Nephron (organoid): Measurements from ENCODE around the gene SSPN.

Experiments
- H3K27ac Mint-ChIP-seq, 3 experiments: 2 replicates each; pipeline ENCODE4 v1.8.0; 2020; ENCODE audit warnings: mixed read lengths in 3 of 3, mild to moderate bottlenecking in 2 of 3, moderate library complexity in 1 of 3
- H3K27me3 Mint-ChIP-seq: 2 replicates; pipeline ENCODE4 v1.8.0; 2021; ENCODE audit warnings: low read depth, mild to moderate bottlenecking, moderate library complexity, mixed read lengths
- H3K36me3 Mint-ChIP-seq: 2 replicates; pipeline ENCODE4 v1.8.0; 2020; ENCODE audit warnings: low read depth, mixed read lengths
- H3K4me1 Mint-ChIP-seq: 2 replicates; pipeline ENCODE4 v1.8.0; 2020; ENCODE audit warnings: mixed read lengths
- H3K4me3 Mint-ChIP-seq, 3 experiments: 2 replicates each; pipeline ENCODE4 v1.8.0; 2020; ENCODE audit warnings: mild to moderate bottlenecking in 3 of 3, mixed read lengths in 3 of 3, moderate library complexity in 2 of 3
- H3K9me3 Mint-ChIP-seq: 2 replicates; pipeline ENCODE4 v1.8.0; 2020; ENCODE audit warnings: mixed read lengths
- CTCF ChIP-seq, 3 experiments: fragments of 200-600 bp; sonication (generic); IDR thresholded peaks; one replicate each; pipeline ENCODE4 v1.5.0; 2021; ENCODE audit warnings: antibody characterized with exemption in 3 of 3; ENCODE audit not compliant: unreplicated experiment in 3 of 3

Gene SSPN

GRCh38 chr12:26242683-26243082 lies 47.3 kb downstream of the SSPN start:
- Mint-ChIP-seq H3K4me3 (no peak overlapping the region), H3K9me3 (no peaks in the 10 kb centered on the region), H3K27ac (no peak overlapping the region), H3K4me1 (peaks cover 24% of the 10 kb centered on the region), H3K36me3 (no peaks in the 10 kb centered on the region), H3K27me3 (peaks cover 5% of the 10 kb centered on the region)
- TF ChIP-seq CTCF (IDR thresholded peaks at IDR 0.05; ENCODE audit: unreplicated experiment in 3 of 3), result no peak

- peaks cover 12% of the 10 kb centered on the region for H3K4me1 Mint-ChIP-seq
- H3K9me3 Mint-ChIP-seq, result peaks cover 4% of the 10 kb centered on the region
- H3K4me3 Mint-ChIP-seq, result no peak overlapping the region
- H3K27me3 Mint-ChIP-seq, result peaks cover 5% of the 10 kb centered on the region
- H3K27ac Mint-ChIP-seq, result no peak overlapping the region
- TF ChIP-seq CTCF (IDR thresholded peaks at IDR 0.05; ENCODE audit: unreplicated experiment in 3 of 3), result no peak
- no peaks in the 10 kb centered on the region for H3K36me3 Mint-ChIP-seq
These were observed 49.1 kb downstream of the SSPN start for GRCh38 chr12:26244503-26244902.

GRCh38 chr12:26245175-26245942 lies 50.0 kb downstream of the SSPN start:
- Mint-ChIP-seq H3K36me3 (no peaks in the 10 kb centered on the region), H3K4me1 (peaks cover 7% of the 10 kb centered on the region), H3K27me3 (no peaks in the 10 kb centered on the region), H3K9me3 (peaks cover 8% of the 10 kb centered on the region), H3K4me3 (no peak overlapping the region), H3K27ac (no peak overlapping the region)
- no peak for TF ChIP-seq CTCF (IDR thresholded peaks at IDR 0.05; ENCODE audit: unreplicated experiment in 3 of 3)

DNA sequence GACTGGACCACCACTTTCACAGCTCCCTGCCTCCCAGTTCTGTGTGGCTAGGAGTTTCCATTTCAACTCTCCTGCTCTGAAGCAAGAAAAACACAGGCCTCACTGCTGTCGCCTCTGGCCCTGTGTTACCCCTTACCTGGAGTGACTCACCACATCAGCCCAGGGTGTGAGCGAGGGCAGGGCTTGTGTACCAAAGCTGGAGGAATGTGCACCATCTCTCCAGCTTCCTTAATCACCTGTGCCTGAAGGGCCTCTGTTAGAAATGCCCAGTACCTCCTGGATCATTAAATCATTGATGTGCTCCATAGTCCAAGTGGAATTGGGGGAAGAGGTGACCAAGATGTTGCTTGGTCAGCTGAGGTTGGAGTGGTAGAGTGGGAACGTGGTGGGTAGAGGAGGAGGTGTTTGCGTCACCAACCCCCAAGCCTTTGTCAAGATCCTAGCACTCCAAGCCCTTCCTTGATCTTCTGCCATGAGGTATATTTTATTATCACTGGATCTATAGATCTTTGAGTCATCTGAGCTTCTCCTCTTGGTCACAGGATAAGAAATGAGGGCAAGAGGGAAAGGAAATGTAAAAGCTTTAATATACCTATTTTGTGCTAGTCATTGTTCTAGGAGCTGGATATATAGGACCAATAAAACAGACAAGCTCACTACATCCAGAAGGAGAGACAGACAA lies 51.3 kb downstream of the SSPN start:
- Mint-ChIP-seq H3K27ac (no peak overlapping the region), H3K4me1 (peaks cover 7% of the 10 kb centered on the region)

DNA sequence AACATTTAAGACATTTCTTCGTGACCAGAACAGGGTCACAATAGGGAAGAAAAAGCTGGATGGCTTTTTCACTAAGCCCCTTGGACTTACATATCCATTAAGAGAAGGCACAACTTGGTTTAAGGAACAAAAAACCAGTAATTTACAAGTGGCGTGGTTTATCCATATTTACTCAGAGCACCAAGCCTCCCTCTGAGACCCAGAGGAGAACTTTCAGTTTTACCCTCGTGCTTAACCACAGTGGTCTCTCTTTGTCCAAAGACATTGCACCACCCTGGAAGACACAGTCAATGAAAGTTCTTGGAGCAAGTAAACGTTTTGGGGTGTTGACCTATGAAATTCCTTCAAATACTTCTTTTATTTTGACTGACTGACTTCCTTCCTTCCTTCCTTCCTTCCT lies 52.5 kb downstream of the SSPN start:
- Mint-ChIP-seq H3K9me3 (peaks cover 11% of the 10 kb centered on the region), H3K36me3 (no peaks in the 10 kb centered on the region), H3K27me3 (no peaks in the 10 kb centered on the region), H3K27ac (no peak overlapping the region), H3K4me1 (peaks cover 7% of the 10 kb centered on the region), H3K4me3 (no peak overlapping the region)
- TF ChIP-seq CTCF (IDR thresholded peaks at IDR 0.05; ENCODE audit: unreplicated experiment in 3 of 3), result no peak

More for the DNA sequence above, 51.3 kb downstream of the SSPN start:
- no peak for TF ChIP-seq CTCF (IDR thresholded peaks at IDR 0.05; ENCODE audit: unreplicated experiment in 3 of 3)
- Mint-ChIP-seq H3K4me3 (no peak overlapping the region), H3K27me3 (no peaks in the 10 kb centered on the region), H3K36me3 (no peaks in the 10 kb centered on the region), H3K9me3 (peaks cover 11% of the 10 kb centered on the region)
